ENCODE results near the gene RTKN. TPM values are rescaled to one million over a fixed set of nuclear protein-coding genes. Genes with fewer than 3 reads are reported as not detected.
"Not testable (repeated sequence)": the region's sequence is repeated elsewhere in the genome, so short reads cannot be mapped to it uniquely, and the experiment has no call there.

Gene RTKN
- polyA plus RNA-seq, 4 donors, result 62.1 to 79.9 (median 66.2) TPM

GRCh38 chr2:74461187-74462053 lies 19.7 kb upstream of the RTKN start:
- no peak for DNase-seq (ENCODE audit: low read depth in 4 of 4, low spot score in 3 of 4)

GRCh38 chr2:74460187-74460586 lies 18.4 kb upstream of the RTKN start:
- not testable (repeated sequence) for DNase-seq (ENCODE audit: low read depth in 4 of 4, low spot score in 3 of 4)

- not testable (repeated sequence) for DNase-seq (ENCODE audit: low read depth in 4 of 4, low spot score in 3 of 4)
Observed at GRCh38 chr2:74459503-74460118, 17.9 kb upstream of the RTKN start.

- no peak for DNase-seq (ENCODE audit: low read depth in 4 of 4, low spot score in 3 of 4)
Observed at GRCh38 chr2:74458938-74459363, 17.2 kb upstream of the RTKN start.

DNA sequence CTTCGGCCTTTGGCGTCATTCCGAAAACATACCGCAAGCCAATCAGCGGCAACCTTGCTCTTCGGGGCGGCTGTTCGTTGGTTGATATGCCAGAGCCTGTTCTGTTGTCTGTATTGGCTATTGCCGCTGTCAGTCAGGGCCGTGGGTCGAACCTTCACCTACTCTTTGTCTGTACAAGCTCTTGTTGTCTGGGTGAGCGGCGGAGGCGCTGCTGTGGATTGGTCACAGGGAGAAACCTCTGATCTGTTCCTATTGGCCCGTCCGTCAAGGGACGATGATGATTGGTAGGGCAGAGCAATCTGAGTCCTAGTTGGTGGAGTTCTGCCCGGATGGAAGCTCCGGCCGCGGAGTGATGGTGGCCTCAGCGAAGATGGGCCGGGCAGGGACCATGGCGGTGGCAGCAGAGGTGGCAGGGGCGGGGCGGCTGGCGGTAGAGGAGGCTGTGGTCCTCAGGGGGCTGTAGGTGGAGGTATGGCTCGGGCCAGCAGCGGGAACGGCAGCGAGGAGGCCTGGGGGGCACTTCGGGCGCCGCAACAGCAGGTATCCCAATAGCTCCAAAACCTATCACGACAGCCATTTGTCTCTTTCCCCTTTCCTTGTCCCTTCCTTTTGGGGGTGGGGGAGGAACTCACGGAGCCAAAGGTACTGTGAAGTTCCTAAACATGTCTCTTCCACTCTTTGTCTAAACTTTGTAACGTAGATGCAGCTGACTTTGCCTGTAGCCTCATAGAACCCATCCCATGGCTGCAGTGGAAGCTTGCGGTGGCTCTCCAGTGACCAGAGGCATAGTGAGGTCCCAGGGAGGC lies 16.6 kb upstream of the RTKN start, which contains the start of gene WBP1:
TSS of gene WBP1 (plus strand) at position 307 of the 806 bp plus-strand sequence. CDS start at position 472, 165 bp downstream.
- DNase-seq (ENCODE audit: low read depth in 4 of 4, low spot score in 3 of 4), result peak; percentile 98 to 100 (median 100)

- DNase-seq (ENCODE audit: low read depth in 4 of 4, low spot score in 3 of 4), result peak in 1 of 4 donors; percentile 42
Observed at GRCh38 chr2:74457549-74458131, 15.9 kb upstream of the RTKN start.

GRCh38 chr2:74457129-74457548 lies 15.4 kb upstream of the RTKN start:
- DNase-seq (ENCODE audit: low read depth in 4 of 4, low spot score in 3 of 4), result no peak

GRCh38 chr2:74454654-74455511 lies 13.1 kb upstream of the RTKN start, which contains the start of gene INO80B:
TSS of gene INO80B (plus strand) at chr2:74455087. CDS start at chr2:74455117, 30 bp downstream.
- peak; percentile 95 to 99 (median 98) for DNase-seq (ENCODE audit: low read depth in 4 of 4, low spot score in 3 of 4)

- no peak for DNase-seq (ENCODE audit: low read depth in 4 of 4, low spot score in 3 of 4)
Observed at GRCh38 chr2:74450570-74451190, 8.9 kb upstream of the RTKN start.

DNA sequence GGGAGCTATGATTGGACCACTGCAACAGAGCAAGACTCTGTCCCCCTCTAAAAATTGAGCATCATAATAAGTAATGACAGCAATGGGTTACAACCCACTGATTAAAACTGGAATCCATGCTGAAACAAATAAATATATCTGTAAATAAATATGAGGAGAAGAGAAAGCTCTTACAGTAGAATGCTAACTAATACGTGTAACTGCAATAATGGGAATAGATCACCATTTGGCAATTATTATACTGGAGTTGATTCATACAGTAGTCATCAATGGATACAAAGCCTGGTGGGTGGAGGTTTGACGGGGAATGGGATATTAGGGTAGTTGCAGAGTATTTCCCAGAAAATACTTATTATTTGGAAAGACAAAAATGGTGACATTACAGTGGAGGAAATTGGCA lies 7.0 kb upstream of the RTKN start:
- no peak for DNase-seq (ENCODE audit: low read depth in 4 of 4, low spot score in 3 of 4)

DNA sequence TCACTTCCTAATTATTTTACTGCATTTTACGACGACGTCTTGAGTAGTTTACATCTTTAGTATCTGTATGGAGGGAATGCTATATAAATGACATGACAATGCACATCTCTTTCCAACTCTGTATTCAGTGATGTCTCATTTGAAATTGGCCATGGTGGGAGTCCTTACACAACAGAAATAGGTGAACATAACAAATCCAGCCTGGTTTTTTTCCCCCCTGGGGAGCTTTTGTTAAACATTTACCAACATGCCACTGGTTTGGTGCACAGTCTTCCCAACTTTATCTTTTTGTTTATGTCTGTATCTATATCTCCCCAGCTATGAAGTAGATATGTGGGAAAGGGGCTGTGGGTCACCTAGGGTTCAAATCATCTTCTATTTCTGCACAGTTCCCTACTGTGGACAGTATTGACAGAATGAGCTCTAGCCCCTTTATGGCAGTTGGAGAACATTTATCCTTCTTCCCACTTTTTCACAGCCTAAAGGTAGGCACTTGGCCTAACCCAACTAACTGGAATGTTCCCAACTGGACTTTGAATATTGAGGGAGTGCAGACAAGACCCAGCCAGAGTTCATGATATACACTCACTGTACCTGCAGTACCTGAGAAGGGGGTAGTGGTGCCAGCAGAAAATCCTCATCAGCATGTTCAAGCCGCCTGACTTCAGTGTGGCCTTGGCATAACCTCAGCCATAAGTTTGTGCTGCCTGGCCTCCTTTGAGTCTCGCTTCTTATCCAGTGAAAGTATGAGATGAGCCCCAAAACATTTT lies 5.7 kb upstream of the RTKN start:
- DNase-seq (ENCODE audit: low read depth in 4 of 4, low spot score in 3 of 4), result no peak

DNA sequence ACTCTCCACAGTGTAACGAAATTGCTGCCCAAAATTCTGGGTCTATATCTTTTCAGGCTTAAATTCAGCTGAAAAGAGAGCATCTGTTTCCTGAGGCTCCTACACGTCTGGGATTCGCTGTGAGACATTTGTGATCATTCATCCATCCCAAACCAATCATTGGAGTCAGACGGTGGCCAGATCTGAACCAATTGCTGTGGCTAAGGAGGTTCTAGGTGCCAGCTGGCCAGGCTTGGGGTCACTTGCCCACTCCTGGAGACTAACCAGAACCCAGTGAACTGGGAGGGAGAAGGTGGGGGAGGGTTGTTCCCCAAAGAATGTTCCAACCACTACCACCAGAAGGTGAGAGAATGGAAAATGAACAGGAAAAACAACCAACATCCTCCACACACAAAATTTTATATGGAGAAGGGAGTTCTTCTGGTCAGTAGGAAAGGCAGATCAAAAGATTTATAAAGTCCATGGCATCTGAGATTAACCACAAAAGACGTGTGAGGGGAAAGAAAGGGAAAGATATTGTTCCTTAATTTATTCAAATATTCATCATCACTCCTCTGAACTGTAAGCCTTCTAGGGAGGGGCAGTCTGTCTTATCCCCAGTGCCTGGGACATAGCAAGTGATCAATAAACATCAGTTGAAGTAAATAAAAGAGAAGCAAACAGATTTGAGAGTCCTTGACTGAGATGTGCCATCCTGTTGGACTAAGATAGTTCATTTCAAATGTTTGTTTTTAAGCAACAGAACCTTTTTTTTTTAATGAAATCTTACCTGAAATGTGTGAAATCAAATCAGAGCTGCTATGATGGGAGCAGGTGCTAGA lies 3.0 kb upstream of the RTKN start:
- DNase-seq (ENCODE audit: low read depth in 4 of 4, low spot score in 3 of 4), result no peak

GRCh38 chr2:74442483-74443297 lies 953 bp upstream of the RTKN start:
- DNase-seq (ENCODE audit: low read depth in 4 of 4, low spot score in 3 of 4), result not testable (repeated sequence)

DNA sequence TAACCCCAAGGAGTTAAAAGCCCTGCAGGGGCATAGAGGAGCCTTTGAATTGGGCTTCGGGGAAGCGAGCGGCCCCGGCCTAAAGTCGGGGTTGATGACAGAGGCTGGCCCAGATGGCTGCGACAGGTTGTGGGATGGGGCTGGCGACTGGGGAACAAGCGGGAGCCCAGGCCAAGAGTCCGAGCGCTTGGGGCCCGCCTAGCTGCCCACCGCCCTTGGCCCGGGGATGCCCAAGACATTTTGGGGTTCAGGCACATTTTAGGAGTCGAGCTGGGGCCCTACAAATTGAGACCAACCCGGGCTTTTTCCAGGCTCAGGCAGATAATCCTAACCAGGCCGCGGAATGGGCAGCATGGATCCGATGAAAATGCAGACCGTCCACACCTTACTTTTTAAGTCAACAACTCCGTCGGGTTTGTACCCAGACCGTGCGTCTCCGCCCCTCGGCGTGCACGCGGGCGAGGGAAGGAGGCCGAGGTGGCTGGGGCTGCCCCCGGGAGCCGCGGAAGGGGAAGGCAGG lies 507 bp downstream of the RTKN start:
- no peak for DNase-seq (ENCODE audit: low read depth in 4 of 4, low spot score in 3 of 4)

DNA sequence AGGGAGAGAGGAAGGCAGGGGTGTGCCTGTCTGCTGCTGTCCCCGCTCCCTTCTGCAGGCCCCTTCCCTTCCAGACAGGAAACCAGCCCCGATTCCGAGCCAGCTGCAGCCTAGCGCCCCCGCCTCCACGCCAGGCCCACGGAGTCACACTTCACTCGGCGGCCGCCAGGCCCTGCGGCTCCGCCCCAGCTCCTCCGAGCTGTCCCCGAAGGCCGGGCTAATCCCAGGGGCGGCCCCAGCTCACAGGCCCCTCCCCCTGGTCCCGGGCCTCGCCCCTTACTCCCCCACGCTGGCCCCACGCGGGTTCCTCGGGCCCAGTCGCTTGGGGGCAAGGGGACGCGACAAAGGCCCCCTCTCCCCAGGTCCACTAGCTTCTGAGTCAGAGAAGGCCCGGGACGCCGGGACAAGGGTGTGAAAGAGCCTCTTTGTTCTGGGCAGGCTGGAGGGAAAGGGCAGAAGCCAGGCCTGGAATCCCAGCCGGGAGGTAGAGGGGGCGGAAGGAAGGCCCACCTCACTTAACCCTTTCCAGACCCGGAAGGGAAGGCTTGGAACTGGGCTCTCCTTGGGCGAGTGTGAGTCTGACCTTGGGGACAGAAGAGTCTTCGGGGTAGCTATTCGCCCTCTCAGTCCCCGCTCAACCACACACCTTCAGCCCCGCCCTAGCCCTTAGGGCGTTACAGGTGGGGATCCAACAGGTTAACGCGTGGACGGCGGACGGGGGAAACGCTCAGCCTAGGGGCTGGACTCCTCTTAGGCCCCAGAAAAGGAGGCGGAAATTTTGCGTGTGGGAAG lies 1.2 kb downstream of the RTKN start:
- peak; percentile 82 to 88 (median 84) for DNase-seq (ENCODE audit: low read depth in 4 of 4, low spot score in 3 of 4)
